Smooth muscle cell (in vitro differentiated cells): ENCODE results near the gene PRXL2B. TPM values are rescaled to one million over a fixed set of nuclear protein-coding genes. Genes with fewer than 3 reads are reported as not detected.

ENCODE experiments used
- DNase-seq: peaks from one replicate; lab custom pipeline; 2025; ENCODE audit not compliant: unreplicated experiment; lab: John Stamatoyannopoulos, UW
- H2AFZ ChIP-seq: fragments of 200-600 bp; sonication (generic); 2 replicates; pipeline ENCODE4 v1.6.0; 2016; ENCODE audit warnings: antibody characterized with exemption, low read depth, mild to moderate bottlenecking
- H3F3A ChIP-seq: fragments of 200-600 bp; sonication (generic); 2 replicates; pipeline ENCODE4 v1.6.0; 2017; ENCODE audit warnings: antibody characterized with exemption, low read depth
- H3K27ac ChIP-seq: fragments of 200-600 bp; sonication (generic); 2 replicates; pipeline ENCODE4 v1.5.1; 2016; ENCODE audit warnings: low read depth, mild to moderate bottlenecking
- H3K27me3 ChIP-seq: fragments of 200-600 bp; sonication (generic); 2 replicates; pipeline ENCODE4 v1.6.1; 2016; ENCODE audit warnings: low read depth, mild to moderate bottlenecking
- H3K36me3 ChIP-seq: fragments of 200-600 bp; sonication (generic); 2 replicates; pipeline ENCODE4 v1.5.1; 2016; ENCODE audit warnings: low read depth
- H3K4me1 ChIP-seq: fragments of 200-600 bp; sonication (generic); 2 replicates; pipeline ENCODE4 v1.5.1; 2016; ENCODE audit warnings: low read depth
- H3K4me2 ChIP-seq: fragments of 200-600 bp; sonication (generic); 2 replicates; pipeline ENCODE4 v1.6.0; 2016; ENCODE audit warnings: mild to moderate bottlenecking
- H3K4me3 ChIP-seq: fragments of 200-600 bp; sonication (generic); 2 replicates; pipeline ENCODE4 v1.5.1; 2016; ENCODE audit warnings: mild to moderate bottlenecking
- H3K79me2 ChIP-seq: fragments of 200-600 bp; sonication (generic); 2 replicates; pipeline ENCODE4 v1.6.0; 2016; ENCODE audit warnings: low read depth, mild to moderate bottlenecking
- H3K9ac ChIP-seq: fragments of 200-600 bp; sonication (generic); 2 replicates; pipeline ENCODE4 v1.6.0; 2016; ENCODE audit warnings: low read depth
- H3K9me3 ChIP-seq: fragments of 200-600 bp; sonication (generic); replicated peaks from 2 replicates; pipeline ENCODE4 v1.5.1; 2016; ENCODE audit warnings: low read depth
- H4K20me1 ChIP-seq: fragments of 200-600 bp; sonication (generic); 2 replicates; pipeline ENCODE4 v1.6.0; 2016; ENCODE audit warnings: low read depth
- CTCF ChIP-seq: fragments of 200-600 bp; sonication (generic); IDR thresholded peaks from 2 replicates; pipeline ENCODE4 v1.5.1; 2017; ENCODE audit warnings: borderline replicate concordance, mild to moderate bottlenecking, antibody characterized with exemption; ENCODE audit not compliant: insufficient read depth, poor library complexity, severe bottlenecking
- WGBS: methylation state at CpG from one replicate; pipeline ENCODE4 v1.1.7; 2016; ENCODE audit warnings: low lambda C conversion rate; 5-methylcytosine and 5-hydroxymethylcytosine counted together
- polyA plus RNA-seq: library from polyadenylated mRNA; unstranded; fragments of >200 nt; fragmentation: Nextera tagmentation; extraction: Ambion mirVana; gene quantifications from 2 replicates; pipeline ENCODE4 v1.2.1, GENCODE V29; 2016
- total RNA-seq: library from RNA; depleted of rRNA; stranded (reverse); fragments of >200 nt; gene quantifications from 2 replicates; pipeline ENCODE4 v1.2.3, GENCODE V29; 2014

PRXL2B gene
- total and polyA plus RNA-seq, 2 experiments from 2014 or later, result 18.4 to 27.4 TPM

GRCh38 chr1:2584686-2585317, 1.8 kb upstream of the PRXL2B start:
- Histone ChIP-seq H3K27ac (no peak overlapping the region), H3K4me3 (peak overlapping the region; percentile 86), H3K4me2 (peak overlapping the region; percentile 99), H3K4me1 (peaks cover 14% of the 10 kb centered on the region), H3F3A (no peaks in the 10 kb centered on the region), H3K9ac (no peak overlapping the region), H3K36me3 (no peaks in the 10 kb centered on the region), H2AFZ (no peak overlapping the region), H3K9me3 (no peaks in the 10 kb centered on the region), H4K20me1 (no peaks in the 10 kb centered on the region), H3K27me3 (no peaks in the 10 kb centered on the region), H3K79me2 (no peaks in the 10 kb centered on the region)
- DNase-seq, result no peak
- no peak for TF ChIP-seq CTCF
- WGBS, result 77% methylated on average over 12 of the region's 12 CpGs

GRCh38 chr1:2585318-2586092, 1.1 kb upstream of the PRXL2B start:
- Histone ChIP-seq H3F3A (no peaks in the 10 kb centered on the region), H3K9ac (peak overlapping the region; percentile 90), H3K79me2 (no peaks in the 10 kb centered on the region), H2AFZ (peak overlapping the region; percentile 74), H4K20me1 (no peaks in the 10 kb centered on the region), H3K36me3 (no peaks in the 10 kb centered on the region), H3K27ac (peak overlapping the region; percentile 57), H3K9me3 (no peaks in the 10 kb centered on the region), H3K4me3 (peak overlapping the region; percentile 86), H3K4me2 (peak overlapping the region; percentile 99), H3K27me3 (no peaks in the 10 kb centered on the region), H3K4me1 (peaks cover 14% of the 10 kb centered on the region)
- DNase-seq, result no peak
- TF ChIP-seq CTCF, result no peak
- WGBS, result 4% methylated on average over 28 of the region's 28 CpGs

GRCh38 chr1:2587071-2587859, 688 bp downstream of the PRXL2B start:
- no peak overlapping the region for H3K27ac ChIP-seq
- H3K36me3 ChIP-seq, result no peaks in the 10 kb centered on the region
- H3K9me3 ChIP-seq, result no peaks in the 10 kb centered on the region
- peak overlapping the region; percentile 86 for H3K4me3 ChIP-seq
- H3K4me1 ChIP-seq, result peaks cover 14% of the 10 kb centered on the region
- H3K9ac ChIP-seq, result no peak overlapping the region
- H3K27me3 ChIP-seq, result no peaks in the 10 kb centered on the region
- DNase-seq, result no peak
- no peaks in the 10 kb centered on the region for H3K79me2 ChIP-seq
- no peak for TF ChIP-seq CTCF
- no peaks in the 10 kb centered on the region for H4K20me1 ChIP-seq
- 13% methylated on average over 49 of the region's 52 CpGs for WGBS
- peak overlapping the region; percentile 89 for H2AFZ ChIP-seq
- H3K4me2 ChIP-seq, result peak overlapping the region; percentile 99
- no peaks in the 10 kb centered on the region for H3F3A ChIP-seq
